HG02973 (cell line): ENCODE results near the gene IMMP2L.
"Not testable (repeated sequence)": the region's sequence is repeated elsewhere in the genome, so short reads cannot be mapped to it uniquely, and the experiment has no call there.

ENCODE experiments used
- ATAC-seq: cut with Tn5 transposase; IDR thresholded peaks from one replicate; pipeline ENCODE4 v1.9.1; 2021; ENCODE audit warnings: moderate library complexity; ENCODE audit not compliant: unreplicated experiment

The IMMP2L gene

DNA sequence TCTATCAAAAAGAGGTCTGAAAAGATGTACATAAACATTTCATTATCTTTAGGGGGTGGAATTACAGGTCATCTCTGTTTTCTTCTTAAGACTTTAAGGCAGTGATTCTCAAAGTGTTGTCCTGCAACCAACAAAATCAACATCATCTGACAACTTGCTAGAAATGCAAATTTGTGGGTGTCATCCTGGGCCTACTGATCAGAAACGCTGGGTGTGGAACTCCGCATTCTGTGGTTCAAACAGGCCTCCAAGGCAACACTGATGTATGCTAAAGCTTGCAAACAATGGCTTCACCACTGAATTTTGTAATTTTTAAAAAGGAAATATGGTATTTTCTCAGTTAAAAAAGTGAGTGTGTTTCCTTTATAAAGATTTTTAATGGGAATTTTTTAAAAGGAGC, 873.4 kb downstream of the IMMP2L start:
- no peak for ATAC-seq

DNA sequence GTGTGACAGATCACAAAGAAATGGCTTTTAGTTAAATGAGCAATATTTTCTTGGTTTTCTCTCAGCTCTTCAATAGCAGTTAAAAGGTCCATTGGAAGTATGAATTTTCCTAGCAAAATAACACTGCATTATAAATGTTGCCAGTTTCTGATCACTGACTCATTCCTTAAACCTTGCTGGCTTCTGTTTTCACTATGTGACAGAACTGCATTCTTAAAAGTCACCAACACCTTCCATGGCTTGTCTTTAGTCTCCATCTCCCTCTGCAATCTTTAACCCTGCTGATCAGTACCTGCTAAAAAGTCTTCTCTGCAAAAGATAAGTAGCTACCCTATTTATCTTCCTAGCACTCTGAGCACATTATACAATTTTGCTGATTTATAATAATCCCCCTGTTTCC, 876.4 kb downstream of the IMMP2L start:
- no peak for ATAC-seq

DNA sequence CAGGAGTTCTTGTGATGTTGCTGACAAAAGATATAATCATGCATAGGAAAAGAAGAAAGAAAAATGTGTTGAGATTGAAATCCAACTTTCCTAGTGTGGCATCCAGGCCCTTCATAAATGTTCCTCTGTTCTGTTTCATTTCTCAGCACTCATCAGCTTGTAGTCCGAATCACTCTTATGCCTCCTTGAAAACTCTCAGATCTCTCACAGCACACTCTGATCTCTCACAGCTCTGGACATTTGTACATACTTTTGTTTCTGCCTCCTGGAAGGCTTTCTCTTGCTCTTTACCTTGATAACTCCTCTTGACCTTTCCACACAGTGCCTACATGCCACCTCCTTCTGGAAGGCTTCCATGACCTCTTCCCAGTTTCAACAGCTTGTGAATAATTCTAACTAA, 880.4 kb downstream of the IMMP2L start:
- no peak for ATAC-seq

DNA sequence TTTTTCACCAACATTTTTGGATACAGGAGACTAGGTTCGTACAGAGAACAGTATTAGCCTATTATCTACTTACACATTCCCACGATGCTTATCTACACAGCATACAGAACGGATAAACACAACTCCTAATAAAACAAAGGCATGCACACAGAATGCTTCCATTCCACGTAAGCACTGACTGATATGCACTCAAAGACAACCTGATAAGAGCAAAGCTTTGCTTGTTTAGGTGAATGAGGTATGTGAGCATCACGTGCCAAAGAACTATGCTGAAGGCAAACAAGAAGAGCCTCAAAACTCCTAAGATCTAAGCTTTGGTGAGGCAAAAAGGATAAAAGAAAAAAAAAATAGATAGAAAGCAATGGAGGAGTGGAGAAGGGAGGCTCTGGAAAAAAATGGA, 884.9 kb downstream of the IMMP2L start:
- ATAC-seq: no peak

DNA sequence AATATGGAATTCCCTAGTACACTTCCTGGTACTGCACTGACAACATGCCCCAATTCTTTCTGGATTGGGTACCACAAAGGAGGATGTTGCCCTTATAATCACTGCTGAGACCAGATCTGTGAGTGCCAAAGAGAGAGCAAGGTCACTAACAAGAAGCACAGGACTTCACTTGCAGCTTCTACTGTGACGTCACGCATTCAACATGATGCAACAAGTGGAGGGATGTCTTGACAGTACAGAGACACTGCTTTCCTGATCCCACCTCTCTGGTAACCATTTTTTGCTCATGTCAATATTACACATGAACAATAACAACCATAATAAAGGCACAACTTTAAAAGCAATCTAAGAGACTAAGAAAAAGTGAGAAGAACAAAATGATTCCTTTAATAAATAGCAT, 885.5 kb downstream of the IMMP2L start:
- ATAC-seq: no peak

DNA sequence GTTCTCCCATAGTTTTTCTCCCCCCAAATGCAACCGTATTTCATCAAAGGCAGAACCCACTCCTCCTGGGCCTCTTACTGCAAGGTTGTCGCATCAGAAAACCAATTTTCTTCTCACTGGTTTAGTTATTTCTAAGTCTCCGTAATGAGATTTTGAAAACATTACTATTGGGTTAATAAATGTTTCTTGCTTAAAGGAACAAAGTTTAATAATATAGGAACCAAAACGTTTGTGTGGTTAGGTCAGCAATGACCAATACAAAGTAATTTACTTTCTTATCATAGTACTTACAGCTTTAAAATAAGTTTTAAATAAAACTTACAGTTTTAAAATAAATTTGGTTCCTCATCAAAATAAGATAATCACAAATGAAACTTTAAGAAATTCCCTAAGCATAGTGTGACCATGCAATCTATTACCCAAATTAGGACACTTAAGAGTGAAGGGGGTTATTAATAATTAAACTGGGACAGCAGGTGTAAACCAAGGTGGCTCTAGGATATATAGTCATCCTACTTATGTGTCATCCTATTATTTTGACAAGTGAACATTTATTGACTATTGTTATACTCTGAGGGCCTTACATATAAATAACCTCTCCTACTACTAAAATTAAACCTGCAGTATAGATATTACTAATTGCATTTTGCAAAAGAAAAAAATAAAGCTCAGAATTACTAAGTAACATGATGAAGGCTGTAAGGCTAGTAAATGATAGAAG, 886.7 kb downstream of the IMMP2L start:
- no peak for ATAC-seq

DNA sequence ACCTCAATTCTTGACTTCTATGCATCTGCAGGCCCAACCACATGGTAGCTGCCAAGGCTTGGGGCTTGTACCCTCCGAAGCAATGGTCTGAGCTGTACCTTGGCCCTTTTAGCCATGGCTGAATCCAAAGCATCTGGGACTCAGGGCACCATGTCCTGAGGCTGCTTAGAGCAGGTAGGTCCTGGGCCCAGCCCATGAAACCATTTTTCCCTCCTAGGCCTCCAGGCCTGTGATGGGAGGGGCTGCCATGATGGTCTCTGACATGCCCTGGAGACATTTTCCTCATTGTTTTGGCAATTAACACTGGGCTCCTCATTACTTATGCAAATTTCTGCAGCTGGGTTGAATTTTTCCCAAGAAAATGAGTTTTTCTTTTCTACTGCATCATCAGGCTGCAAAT, 889.1 kb downstream of the IMMP2L start:
- no peak for ATAC-seq

DNA sequence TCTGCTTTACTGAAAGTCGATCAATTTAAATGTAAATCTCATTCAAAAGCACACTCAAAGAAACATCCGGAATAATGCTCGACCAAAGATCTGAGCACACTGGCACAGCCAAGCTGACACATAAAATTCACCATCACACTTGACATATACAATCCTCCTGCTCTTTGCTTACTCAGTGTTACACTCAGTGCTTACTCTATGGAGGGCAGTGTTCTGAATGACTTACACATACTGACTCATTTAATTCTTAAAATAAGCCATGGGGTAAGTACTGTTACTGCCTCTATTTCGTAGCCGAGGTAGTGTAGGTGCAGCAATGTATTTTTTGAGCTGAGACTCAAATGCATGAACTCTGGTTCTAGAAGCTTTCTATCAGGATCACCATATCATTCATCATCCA, 892.9 kb downstream of the IMMP2L start:
- no peak for ATAC-seq

DNA sequence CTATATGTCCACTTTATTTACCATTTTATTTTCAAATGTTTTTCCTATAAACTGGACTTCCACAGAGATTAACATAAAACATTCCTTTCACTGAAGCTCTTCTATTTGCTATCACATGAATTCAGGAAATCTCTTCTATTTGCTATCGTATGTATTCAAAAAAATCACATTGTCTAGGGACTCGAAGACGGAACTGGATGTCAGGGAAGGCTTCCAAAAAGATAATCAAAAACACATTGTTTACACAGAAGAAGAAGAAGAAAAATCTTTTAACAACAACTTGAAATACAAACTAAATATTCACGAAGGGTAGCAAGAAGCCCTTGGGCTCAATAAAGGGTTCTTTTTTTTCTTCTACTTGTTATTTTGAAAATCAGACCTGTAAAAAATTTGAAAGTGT, 897.5 kb downstream of the IMMP2L start:
- ATAC-seq: no peak

DNA sequence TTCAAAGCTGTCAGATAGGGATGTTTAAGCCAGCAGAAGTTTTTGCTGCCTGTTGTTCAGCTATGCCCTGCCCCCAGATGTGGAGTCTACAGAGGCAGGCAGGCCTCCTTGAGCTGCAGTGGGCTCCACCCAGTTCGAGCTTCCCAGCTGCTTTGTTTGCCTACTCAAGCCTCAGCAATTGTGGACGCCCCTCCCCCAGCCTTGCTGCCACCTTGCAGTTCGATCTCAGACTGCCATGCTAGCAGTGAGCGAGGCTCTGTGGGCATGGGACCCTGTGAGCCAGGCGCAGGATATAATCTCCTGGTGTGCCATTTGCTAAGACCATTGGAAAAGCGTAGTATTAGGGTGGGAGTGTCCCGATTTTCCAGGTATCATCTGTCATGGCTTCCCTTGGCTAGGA, 901.7 kb downstream of the IMMP2L start:
- not testable (repeated sequence) for ATAC-seq

DNA sequence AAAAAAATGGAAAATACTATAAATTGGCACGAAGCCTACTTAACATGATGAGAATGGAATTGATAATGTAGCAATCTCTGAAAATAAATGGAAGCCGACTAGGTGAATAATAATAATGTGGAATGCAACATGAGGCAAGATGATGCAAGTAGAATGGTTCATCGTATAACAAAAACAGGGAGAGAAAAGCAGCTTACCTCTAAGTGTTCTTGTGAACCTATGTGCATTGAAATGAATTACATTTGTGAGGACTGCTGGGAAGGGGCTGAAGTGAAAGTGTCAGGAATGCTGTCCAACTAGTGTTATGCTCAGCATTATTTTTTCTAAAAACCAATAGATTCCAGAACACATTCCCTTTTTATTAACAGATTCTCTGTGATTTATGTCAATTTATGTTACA, 912.0 kb downstream of the IMMP2L start:
- no peak for ATAC-seq

DNA sequence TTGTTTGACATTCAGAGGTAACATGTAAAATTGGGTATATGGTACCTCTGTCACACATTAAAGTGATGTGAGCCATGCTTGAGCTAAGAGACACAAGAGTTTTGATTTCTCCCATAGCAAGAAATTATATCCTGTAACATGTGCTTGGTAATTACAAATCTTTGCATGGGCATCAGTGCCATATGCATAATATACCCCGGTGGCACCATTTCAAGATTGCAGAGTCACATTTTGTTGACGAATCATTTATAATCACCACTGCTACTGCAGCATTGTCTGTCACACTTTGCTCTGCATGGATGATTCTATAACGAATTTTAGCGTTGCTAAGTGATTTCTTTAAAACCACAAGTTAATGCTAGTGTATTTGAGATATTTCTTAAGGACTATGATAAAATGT, 915.0 kb downstream of the IMMP2L start:
- no peak for ATAC-seq

DNA sequence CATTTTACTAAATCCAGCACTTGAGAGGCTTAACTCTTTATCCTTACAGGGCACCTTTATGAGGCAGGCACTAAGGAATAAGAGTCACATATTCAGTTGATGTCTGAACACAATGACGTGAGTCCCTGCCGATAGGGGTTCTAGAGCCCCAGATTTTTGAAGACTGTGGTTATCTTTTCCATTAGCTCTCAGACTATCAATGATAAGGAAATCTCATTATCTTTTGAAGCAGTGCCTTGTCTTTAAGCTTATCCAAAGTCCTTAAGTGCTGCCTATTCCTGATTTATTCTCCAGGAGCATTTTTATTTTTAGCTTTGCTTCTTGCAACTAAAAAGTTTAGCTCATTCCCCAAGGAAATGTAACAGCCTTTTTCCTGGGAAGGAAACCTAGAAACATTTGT, 915.5 kb downstream of the IMMP2L start:
- ATAC-seq: no peak

DNA sequence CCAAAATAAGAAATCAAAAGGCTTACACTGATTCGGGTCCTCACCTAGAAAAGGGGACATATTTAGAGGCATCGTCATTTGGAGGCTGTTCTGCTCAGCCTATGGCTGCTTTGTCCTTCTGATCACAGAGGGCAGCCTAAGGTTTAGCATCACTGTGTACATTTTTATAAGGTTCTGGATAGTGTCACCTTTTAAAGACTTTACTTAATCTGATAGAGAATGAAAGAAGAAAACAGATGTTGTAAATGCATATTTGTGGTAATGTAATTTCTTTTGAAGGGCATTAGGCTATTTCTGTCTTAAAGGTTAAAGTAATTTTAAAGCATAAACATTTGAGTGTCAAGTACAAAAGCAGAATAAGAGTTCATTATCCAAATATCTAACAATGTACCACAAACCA, 916.7 kb downstream of the IMMP2L start:
- no peak for ATAC-seq

DNA sequence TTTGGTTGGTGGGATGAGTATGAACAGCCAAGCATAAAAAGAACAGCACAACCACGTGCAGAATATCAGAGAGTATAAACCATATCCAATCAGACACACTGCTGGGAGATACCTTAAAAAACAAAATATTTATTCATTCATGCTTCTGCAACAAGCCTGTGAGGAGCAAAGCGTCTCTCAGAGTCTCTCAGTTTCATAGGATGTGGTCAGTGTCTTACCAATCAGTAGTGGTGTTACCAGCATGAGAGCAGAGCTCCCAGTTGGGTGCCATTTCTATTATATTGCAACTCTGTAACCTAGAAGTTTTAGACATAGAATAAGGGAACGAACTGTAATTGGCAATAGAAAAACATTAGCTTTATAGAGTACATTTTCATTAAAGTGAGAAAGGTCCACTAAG, 917.2 kb downstream of the IMMP2L start:
- ATAC-seq: no peak

DNA sequence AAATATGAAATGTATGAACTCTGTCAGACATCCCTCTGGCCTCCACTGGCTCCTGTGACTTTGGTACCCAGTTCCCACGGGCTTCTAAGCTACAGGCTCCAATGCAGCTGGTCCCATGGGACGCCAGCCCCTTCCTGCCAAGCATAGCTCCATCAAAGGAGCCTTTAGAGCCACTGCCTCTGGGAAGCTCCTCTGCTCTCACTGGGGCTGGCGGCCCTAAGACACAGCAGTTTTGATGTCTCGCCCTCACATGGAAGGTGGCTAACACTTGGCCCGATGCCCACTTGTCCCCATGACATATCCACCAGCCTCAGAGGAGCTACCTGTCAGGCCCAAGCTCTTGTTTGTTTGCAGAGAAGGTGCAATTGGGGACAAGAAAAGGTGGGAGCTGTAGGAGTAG, 925.0 kb downstream of the IMMP2L start:
- ATAC-seq: no peak

DNA sequence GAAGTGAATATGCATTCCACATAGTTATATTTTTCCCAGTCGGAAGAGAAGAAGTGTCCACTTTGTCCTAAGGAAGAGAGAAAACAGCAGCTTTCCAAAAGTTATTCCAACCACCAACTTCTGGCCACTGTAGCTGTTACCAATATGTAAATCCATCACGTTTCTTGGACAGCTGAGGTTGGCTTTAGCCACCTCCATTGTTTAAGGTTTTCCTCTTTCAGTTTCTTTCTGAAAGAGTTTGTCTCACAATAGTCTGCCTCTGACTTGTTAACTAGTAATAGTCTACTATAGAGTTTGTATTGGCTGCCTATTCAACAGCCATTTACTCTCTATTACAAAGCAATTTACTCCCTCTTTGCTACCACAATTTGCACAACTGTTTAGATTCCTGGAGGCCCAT, 929.0 kb downstream of the IMMP2L start:
- no peak for ATAC-seq

DNA sequence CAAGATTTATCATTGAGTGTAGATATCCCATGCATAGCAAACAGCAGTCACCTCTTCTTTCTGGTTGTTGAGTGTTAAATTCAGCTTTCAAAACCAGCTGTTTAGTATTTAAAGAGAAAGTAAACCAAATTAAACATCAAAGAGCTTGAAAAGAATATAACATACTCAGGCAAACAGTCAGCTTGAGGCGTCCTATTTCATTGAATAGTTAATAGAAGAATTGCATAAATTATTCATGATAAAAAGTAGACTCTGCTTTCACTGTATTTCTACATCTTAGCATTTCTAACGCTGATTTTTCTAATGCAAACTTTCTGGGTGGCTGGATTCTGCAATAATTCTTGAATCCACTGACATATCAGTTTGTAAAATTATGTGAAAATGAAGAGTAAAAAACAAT, 935.9 kb downstream of the IMMP2L start:
- ATAC-seq: no peak

DNA sequence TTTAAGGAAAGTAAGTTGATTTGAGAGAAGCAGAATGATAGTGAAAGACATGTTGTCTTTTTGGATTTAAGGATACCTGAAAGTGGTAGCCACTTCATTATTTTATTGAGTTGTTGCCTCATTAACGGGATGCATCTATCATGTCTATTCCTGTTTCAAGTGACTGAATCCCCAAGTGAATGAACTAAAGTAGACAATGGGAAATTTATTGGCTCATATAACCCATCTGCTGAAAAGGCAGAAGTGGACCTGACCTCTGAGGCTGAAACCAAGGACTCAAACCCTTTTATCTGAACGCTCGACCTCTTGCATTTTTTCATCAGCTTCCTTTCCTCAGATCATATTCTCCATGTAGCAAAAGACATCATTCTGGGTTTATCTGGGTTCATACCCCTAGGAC, 937.0 kb downstream of the IMMP2L start:
- ATAC-seq: no peak

DNA sequence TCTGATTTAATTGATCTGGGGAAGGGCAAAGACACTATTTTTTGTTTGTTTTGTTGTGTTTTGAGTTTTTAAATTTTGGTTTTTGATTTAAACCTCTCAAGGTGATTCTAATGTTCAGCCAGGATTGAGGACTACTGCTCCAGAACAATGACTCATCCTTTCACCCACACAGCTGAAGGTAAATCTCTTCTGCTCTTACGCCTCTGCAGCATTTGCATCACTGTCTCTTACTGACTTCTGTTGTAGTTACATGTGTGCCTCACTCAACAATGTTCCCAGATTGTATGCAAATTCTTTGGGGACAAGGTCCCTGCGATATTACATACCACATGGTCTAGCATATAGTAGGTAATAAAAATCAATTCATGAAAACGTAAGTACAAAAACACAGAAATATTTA, 938.9 kb downstream of the IMMP2L start:
- ATAC-seq: no peak

DNA sequence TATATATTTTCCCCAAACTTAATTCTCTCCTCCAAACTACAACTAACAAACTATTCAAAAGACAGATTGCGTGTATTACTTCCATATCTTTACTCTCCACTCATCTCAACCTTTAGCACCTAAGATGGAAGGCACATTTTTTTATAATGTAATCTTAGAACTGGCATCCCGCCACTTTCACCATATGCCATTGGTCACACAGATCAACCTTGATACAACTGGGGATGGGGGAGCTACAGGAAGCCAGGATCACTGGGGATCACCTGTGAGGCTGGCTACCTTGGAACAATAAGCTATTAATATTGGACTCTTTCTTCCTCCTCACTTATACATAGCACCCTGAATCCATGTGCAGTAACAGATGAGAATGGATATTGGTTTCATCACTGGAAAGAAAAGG, 941.0 kb downstream of the IMMP2L start:
- ATAC-seq: no peak

DNA sequence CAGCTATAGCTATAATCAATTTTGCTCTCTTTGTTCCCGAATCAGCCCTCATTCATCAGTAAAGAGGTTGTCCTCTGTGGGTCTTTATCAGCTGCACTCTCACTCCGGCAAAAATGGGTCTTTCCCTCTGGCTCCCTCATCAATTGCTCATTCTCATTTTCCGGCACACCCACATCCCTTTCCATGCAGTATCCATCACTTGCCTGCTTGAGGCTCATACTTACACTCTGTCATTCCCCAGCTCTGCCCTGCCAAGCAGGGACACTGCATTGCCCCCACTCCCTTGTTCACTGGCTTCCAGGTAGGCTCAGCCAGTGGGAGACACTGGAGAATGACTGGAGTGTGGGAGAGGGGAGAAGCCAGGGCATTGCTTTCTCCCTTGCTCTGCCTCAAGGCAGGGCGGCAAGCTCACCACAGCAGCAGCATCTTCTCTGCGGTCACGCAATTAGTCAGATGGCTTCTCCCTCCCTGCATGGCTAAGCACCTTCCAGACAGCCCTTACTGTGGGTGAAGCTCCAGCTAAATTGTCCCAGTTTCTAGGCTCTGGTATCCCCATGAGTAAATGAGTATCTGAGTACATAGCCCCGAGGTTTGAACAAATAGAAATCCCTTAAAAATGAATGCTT, 942.1 kb downstream of the IMMP2L start:
- ATAC-seq: no peak
